H1 (cell line): ENCODE data around the gene NOLC1. TPM values are rescaled to one million over a fixed set of nuclear protein-coding genes. Genes with fewer than 3 reads are reported as not detected.

ENCODE experiments used
- FOSL1 ChIP-seq: IDR thresholded peaks from 2 replicates; pipeline ENCODE4 v1.6.1; 2011; ENCODE audit warnings: mild to moderate bottlenecking, low read depth, low read length, moderate library complexity; ENCODE audit not compliant: insufficient read depth
- KDM1A ChIP-seq: fragments of 200-600, 300-600 bp; sonication (generic); IDR thresholded peaks from 2 replicates; pipeline ENCODE4 v1.7.1; 2016; ENCODE audit warnings: mild to moderate bottlenecking, low read length, borderline replicate concordance
- RAD21 ChIP-seq, 2 experiments: IDR thresholded peaks in 1 of 2; conservative IDR thresholded peaks in 1 of 2; 2 replicates each; pipeline ENCODE4 v1.6.1; 2011; ENCODE audit warnings: low read depth in 2 of 2, low read length in 2 of 2, improper control_type of control experiment in 1 of 2, inconsistent platforms in 1 of 2, mild to moderate bottlenecking in 1 of 2, moderate library complexity in 1 of 2
- RNF2 ChIP-seq: fragments of 200-900, 300-1000 bp; sonication (generic); IDR thresholded peaks from 2 replicates; pipeline ENCODE4 v1.7.1; 2016; ENCODE audit warnings: borderline replicate concordance, low read depth, mild to moderate bottlenecking, antibody characterized with exemption, low read length; ENCODE audit not compliant: poor library complexity, severe bottlenecking; ENCODE audit errors: missing control alignments
- SP4 ChIP-seq: IDR thresholded peaks from 2 replicates; pipeline ENCODE4 v1.6.1; 2012; ENCODE audit warnings: low read length, inconsistent platforms
- TAF1 ChIP-seq: IDR thresholded peaks from 2 replicates; pipeline ENCODE4 v1.6.1; 2011; ENCODE audit warnings: mild to moderate bottlenecking, low read depth, low read length
- TAF7 ChIP-seq: optimal IDR thresholded peaks from 2 replicates; pipeline ENCODE3; 2011; ENCODE audit warnings: low read depth, mild to moderate bottlenecking, inconsistent platforms, low read length, moderate library complexity, borderline replicate concordance
- polyA plus RNA-seq, 7 experiments: library from polyadenylated mRNA; depleted of rRNA in 3 of 7; stranded (reverse) in 5 of 7; unstranded in 2 of 7; fragments of >200 nt in 5 of 7; fragments of 200-250 nt in 2 of 7; gene quantifications; 1 replicate in 5 of 7; 2 replicates in 1 of 7; 4 replicates in 1 of 7; pipeline versions ENCODE4 v1.2.1 to v1.2.3, GENCODE V29; 2011 to 2013; ENCODE audit warnings: missing spikeins in 2 of 7, mixed read lengths in 2 of 7
- total RNA-seq: library from RNA; stranded (reverse); fragmentation: NEBNext Ultra II Directional; extraction: Animal tissue kit (Norgen Biotek cat#: 25700); gene quantifications from 2 replicates; pipeline ENCODE4 v1.2.1, GENCODE V29; 2021

NOLC1 gene
- total and polyA plus RNA-seq, 2 of the 8 experiments (the other 6 are each of a cell fraction or from before 2014, with no cell fraction given): 86.3 to 191 TPM

GRCh38 chr10:102195296-102195870 is 43.2 kb downstream of the NOLC1 start (continued):
- TF ChIP-seq FOSL1 (no peak), SP4 (no peak), TAF1 (no peak), TAF7 (no peak), RAD21 (IDR thresholded peaks at IDR 0.05 in 1 of 2, conservative IDR thresholded peaks at IDR 0.05 in 1 of 2; ENCODE audit: low read depth in 2 of 2, low read length in 2 of 2) (no peak), RNF2 (no peak), KDM1A (no peak)
